HG02870 (cell line): ENCODE measurements around the gene WSB1.

ENCODE experiments used
- ATAC-seq: cut with Tn5 transposase; IDR thresholded peaks from one replicate; pipeline ENCODE4 v1.9.1; 2021; ENCODE audit warnings: mild to moderate bottlenecking, moderate library complexity; ENCODE audit not compliant: unreplicated experiment

WSB1 gene

DNA sequence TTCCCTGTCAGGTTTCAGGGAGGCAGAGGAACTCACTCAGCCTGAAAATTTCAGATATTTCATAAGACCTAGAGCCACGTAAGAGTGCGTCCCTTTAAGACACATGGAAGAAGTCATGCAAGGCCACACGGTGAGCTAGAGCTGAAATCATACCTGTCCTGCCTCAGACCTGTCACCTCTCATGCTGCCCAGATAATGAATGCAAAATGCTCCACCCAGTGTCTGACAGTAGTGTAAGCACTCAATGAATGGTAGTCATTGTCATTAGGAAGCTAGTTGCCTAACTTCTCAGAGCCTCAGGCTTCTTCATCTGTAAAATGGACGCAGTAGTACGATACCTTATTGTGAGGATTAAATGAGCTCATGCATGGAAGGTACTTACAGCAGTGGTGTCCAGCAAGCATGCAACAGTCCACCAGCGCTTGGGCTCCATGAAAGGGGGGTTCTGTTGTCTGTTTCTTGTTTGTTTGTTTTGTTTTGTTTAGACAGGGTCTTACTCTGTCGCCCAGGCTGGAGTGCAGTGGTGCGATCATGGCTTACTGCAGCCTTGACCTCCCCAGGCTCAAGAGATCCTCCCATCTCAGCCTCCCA lies 60.7 kb downstream of the WSB1 start:
- ATAC-seq = no peak

DNA sequence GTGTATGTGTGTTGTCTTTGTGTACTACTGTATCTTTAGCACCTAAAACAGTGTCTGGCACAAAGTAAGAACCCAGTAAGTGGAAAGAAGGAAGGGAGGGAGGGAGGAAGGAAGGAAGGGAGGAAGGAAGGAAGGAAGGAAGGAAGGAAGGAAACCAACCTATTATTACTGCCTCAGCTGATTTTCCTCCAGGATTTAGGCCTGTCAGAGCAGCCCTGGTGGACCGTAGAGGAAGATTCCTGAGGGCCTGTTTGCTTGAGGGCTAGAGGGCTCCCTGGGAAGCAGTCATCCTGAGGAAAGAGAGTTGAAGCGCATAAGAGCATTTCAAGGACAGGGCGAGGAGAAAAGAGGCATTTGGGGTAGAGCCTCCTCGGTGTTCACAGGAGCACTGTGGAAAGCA lies 61.5 kb downstream of the WSB1 start:
- ATAC-seq = no peak

DNA sequence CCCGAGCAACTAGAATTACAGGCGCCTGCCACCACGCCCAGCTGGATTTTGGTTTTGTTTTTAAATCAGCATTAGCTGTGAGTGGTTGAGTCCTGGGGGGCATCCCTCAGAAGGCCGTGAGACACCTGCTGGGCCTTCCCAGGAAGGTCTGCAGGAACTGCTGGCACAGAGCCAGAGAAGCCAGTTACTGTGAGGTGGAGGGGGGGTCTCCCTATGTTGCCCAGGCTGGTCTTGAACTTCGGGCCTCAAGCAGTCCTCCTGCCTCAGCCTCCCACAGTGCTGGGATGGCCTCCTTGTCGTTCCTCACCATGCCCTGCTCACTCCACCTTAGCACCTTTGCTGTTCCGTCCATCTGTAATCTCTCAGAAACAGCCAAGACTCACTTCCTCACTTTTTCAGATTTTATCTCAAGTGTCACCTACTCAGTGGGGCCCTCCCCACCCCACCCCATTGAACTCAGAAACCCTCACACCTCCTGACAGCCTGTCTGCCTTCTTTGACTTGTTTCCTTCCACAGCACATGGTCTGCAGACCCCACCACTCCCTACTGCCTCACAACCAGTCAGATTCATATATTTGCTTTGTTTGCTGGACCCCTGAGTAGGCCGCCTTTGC lies 62.3 kb downstream of the WSB1 start:
- ATAC-seq = no peak

DNA sequence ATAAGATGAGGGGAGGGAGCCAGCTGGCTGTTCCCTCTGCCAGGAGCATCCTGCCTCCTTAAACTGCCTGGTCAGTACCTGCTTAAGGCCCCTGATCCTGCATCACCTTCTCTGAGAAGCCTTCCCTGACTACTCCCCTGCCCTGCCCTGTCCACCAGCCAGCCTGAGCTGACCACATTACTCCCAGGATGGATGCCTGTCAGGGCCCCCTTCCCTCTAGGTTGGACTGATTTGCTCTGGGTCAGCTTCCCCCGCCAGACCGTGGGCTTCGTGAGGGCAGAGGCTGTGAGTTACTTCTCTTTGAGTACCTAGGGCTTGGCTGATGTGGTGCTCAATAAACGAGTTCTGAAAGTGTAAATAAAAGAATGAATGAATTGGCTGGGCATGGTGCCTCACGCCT lies 63.3 kb downstream of the WSB1 start:
- no peak for ATAC-seq

DNA sequence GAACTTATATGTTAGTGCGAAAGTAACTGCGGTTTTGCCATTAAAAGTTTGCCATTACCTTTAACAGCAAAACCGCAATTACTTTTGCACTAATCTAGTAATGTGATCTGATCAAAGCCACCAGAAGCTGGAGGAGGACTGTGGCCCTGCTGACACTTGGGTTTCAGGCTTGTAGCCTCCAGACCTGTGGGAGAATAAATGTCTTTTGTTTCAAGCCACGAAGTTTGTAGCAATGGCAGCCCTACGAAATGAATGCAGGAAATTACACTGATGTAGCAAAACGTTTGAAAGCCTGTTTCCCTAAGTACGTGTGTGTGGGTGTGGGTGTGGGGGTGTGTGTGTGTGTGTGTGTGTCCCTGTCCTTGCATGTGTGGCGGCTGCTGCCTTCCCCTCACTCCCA lies 66.6 kb downstream of the WSB1 start:
- no peak for ATAC-seq

DNA sequence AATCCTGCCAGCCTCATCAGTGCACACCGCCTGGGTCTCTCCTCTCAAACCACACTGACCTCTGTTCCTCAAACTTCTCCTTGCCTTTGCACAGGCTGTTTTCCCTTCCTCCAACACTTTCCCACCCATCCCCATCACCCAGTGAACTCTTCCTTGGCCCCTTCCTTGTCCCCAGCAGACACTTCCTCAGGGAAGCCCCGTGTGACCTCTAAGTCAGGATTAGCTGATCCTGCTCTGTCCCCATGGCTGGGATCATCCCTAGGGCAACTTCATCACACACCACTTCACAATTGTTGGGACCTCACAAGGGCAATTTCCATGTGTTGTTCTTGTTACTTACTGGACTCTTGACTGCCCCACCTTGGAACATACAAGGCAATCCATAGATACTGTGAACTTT lies 67.8 kb downstream of the WSB1 start:
- no peak for ATAC-seq

DNA sequence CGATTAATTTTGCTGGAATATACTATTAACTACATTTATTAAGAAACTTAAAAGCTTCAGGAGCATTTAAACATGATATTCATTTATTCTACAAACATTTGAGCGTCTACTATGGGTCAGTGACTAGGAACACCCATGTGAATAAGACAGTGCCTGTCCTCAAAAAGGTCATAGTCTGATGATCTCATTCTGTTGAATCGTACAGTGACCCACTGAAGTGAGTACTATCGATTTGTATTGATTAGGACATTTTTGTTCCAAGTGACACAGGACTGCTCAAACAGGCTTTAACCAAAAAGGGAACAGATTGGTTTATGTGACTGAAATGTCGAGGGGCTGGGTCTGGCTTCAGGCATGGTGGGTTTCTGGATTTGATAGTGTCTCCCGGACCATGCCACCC lies 68.6 kb downstream of the WSB1 start:
- ATAC-seq = no peak

DNA sequence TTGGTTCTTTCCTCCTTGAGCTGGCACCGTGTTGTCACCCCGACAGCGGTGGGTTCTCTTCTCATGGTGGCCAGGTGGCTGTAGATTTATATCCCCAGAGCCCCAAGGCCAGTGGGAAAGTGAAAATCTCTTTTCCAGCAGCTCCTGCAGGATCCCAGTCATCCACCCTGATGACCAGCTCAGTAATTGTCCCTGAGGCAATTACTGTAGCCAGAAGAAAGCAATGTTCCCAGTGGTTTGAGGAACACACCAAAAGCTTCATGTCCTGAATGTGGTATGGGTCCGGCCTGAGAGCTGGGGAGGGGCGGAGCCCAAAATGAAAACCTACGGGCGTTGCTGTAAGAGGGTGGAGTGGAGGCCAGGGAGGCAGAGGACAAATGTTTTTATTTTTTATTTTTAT lies 69.0 kb downstream of the WSB1 start:
- no peak for ATAC-seq

DNA sequence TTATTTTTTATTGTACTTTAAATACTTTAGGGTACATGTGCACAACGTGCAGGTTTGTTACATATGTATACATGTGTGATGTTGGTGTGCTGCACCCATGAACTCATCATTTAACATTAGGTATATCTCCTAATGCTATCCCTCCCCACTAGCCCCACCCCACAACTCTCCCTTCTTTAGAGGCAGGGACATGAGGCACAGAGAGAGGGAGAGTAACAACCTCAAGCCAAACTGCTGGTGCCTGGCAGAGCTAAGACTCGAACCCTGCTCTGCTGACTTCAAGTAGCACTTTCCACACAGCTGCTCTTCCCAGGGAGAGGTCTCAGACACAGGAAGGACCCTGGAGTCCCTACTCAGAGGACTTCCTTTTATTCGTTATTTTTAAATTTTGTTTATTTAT lies 69.4 kb downstream of the WSB1 start:
- no peak for ATAC-seq
